GM18868 (cell line): ENCODE results near the gene AGPAT4.

Experiments used
- ATAC-seq: cut with Tn5 transposase; IDR thresholded peaks from one replicate; pipeline ENCODE4 v1.9.1; 2021; ENCODE audit warnings: mild to moderate bottlenecking, moderate library complexity; ENCODE audit not compliant: unreplicated experiment

AGPAT4 gene

DNA sequence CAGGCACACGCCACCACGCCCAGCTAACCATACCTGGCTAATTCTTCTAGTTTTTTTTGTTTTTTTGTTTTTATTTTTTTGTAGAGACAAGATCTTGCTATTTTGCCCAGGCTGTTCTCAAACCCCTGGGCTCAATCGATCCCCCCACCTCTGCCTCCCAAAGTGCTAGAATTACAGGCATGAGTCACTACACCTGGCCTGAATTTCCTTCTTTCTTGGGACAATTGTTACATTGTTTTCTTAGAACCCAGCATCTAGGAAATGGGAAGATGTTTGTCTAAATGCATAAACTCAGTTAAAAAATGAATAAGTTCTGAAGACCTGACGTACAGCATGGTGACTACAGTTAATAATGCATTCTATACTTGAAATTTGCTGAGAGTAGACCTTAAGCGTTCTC, 10.8 kb upstream of the AGPAT4 start:
- no peak for ATAC-seq

DNA sequence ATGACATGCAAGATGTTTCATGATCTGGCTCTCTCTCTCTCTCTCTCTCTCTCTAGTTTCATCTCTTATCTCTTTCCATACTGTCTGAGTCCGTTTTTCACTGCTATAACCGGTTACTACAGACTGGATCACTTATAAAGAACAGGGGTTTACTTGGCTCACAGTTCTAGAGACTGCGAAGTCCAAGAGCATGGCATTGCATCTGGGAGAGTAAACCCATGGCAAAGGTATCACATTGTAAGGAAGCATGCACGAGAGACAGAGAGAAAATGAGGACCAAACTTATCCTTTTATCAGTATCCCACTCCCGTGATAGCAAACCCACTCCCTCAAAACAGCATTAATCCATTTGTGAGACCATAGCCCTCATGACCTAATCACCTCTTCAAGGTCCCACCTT, 7.2 kb upstream of the AGPAT4 start:
- no peak for ATAC-seq

DNA sequence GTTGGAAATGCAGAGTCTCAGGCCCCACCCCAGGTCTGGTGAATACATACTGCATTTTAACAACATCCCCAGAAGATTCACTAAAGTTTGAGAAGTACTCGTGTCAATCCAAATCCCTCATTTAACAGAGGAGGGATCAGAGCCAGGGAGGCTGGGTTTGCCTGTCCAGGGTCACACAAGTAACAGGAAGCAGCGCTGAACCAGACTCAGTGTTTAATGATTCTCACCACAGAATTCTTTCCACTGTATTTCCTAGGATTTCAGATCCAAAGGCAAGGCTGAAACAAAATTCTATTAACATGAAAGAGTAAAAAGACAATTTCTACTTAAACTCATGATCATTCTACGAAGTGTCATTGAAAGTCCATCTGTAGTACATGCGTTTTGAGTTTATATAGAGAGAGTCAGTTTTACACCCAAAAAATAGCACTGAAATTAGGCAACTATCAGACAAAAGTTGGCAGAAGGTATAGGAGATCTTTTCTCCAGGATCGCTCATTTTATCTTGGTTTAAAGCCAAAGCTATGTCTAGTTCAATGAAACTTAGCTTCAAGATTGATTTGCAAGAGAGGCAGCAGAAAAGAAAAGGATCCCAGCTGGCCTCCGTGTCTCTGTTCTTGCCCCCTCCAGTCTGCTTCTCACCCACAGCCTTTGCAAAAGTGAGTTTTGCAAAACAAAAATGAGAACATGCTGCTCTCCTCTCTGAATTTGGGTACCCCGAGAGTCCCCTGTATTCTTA, 6.0 kb upstream of the AGPAT4 start:
- ATAC-seq: no peak

DNA sequence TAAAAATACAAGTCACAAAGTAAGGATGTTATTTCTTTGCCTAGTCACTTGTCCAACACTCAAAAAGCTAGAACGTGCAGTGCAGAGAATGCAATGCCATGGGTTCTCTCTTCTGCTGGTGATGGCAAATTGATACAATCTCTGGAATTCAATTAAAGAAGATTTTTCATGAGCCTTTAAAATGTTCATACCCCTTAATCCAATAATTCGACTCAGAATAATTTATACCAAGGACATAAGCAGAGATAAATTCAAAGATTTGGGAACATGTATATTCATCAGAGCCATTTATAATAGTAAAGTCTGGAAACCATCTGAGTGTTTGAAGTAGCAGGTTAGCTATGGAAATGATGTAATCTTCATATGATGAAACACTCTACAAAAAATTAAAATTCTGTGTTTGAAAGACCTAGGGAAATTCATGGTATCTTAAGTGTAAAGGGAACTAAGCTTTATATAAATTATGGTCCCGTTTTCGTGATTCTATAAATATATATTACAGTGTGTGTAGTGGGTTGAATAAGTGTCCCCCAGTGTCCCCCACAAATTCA, 2.8 kb upstream of the AGPAT4 start:
- no peak for ATAC-seq

DNA sequence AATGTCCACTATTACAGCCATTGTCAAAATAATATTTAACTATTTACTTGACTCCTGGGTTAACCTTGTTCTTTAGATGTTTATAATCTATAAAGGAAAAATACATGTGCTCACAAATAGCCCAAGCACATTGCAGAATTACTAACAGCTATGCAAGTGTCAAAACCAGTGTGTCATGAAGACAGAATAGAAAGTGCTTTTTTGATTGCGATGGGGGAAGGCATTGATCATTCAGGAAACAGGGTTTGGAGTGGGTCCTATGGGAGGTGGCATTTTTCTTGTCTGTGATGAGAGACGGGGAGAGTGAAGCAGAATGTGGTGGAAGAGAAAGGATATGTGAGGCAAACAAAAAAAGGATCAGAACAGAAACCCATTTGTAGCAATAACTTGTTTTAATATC, 1.0 kb upstream of the AGPAT4 start:
- no peak for ATAC-seq

DNA sequence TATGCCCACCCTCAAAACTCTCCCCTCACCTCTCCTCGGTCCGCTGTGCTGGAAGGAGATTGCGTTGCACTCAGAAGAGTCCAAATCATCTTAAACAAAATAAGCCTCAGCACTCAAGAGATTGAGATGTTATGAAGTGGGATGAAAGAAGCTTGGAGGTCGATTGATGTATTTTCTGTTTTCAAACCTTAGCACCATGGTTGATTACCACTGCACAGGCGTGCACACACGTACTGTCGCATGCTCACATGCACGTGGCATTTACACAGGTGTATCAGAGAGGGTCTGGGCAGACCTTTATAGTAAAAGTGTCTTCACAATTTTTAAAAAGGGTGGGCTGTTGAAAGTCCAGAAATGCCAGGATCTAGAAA, 612 bp upstream of the AGPAT4 start:
- no peak for ATAC-seq

DNA sequence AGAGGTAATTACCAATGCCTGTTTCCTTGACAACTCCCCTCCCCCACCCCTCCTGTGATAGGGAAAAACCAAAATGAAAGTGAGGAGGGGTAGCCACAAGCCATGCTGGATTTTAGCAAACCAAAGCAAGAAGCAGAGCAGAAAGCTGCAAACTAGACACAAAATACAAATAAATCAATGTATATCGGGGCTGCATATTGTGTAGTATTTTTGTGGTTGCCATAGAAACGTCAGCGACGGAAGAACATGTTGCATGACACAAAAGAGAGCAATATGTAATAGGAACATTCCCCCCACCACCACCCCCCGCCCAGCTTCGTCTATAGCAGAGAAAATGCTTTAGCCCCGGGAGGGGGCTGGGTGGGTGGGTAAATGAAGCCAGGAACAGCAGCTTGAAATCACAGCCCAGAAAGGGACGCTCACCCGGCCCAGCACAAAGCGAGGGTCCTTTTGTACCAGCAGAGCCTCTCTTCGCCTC, 548 bp downstream of the AGPAT4 start:
- peak; percentile 21 for ATAC-seq

DNA sequence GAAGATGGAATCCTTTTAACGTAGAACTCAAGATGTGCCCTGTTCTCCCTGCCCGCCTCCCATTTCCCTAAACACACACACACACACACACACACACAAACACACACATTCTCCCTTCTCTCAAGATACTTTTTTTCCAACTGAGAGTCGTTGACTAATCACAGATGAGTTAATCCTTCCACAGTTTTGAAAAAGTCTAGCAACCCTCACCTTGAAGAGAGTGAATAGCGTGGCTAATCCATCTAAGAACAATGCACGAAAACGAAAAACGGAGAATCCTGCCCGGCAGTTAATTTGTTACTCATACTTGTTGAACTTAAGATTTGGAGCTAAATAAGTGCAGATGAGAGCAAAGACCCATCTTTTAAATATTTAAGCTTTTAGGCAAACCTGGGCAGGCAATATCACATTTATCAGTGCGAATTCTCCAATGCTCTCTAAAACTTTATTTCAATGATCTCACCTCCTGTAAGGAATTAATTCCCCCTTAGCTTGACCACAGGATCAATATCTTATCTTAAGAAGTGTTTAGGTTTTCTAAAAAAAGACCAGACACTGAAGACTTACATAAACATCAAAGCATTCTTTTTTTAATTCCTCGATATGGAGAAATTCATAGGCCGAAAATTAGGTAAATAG, 1.1 kb downstream of the AGPAT4 start:
- ATAC-seq: no peak

DNA sequence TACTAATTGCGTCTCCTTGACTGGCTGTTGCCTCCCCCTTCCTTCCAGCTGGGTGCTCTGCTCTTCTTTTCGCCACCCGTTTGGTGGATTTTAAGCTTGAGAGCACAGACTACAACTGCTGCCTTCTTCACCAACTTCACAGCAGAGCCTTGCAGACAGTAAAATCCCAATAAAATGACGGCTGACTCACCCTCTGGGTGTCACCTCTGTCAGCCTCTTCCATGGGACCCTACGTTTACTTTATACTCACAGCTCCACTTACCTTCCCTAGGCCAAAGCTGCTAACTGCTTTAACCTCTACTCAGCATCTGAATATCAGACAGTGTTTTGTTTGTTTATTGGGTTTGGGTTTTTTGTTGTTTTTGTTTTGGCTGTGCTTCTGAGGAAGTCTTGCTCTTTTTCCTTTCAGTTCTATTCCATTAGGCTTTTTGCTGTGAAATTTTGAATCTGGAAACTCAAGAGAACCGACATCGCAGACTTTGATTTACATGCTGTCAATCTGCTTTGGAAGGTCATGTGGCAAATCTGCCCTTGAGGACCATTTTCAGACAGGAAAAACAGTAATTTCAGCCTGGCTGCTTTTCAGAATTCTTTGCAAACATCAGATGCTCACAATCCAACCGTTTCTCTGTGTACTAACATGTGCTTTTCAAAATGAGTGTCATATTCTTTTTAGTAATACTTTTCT, 2.4 kb downstream of the AGPAT4 start:
- ATAC-seq: no peak

DNA sequence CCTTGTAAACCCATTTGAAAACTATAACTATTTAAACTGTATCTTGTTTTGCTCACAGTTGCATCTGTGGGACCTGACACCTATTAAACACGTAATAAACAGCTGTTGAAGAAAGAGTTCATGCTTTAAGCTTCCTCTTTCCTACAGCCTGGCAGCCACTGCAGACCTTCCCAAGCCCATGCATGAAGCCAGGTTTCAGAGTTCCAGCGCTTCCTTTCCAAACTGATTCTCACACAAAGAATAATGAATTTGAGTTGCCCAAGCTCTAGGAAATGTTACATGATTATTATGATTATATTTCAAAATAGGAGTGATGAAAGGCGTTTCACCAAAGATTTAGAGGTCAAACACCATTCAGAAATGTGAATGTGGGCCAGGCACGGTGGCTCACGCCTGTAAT, 3.7 kb downstream of the AGPAT4 start:
- ATAC-seq: no peak

DNA sequence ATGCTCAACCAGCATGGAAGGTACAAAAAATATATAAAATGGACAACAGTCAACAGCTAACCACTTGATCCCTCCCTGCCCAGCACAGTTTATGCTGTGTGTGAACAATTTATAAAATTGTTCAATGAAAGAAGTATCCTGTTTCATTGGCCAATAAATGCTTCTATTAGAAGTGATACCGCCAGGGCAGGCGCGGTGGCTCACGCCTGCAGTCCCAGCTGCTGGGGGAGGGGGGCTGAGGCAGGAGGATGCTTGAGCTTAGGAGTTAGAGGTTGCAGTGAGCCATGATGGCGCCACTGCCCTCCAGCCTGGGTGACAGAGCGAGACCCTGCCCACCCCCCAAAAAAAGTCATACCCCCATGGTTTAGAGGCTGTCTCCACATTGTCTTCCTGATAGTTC, 4.6 kb downstream of the AGPAT4 start:
- no peak for ATAC-seq

DNA sequence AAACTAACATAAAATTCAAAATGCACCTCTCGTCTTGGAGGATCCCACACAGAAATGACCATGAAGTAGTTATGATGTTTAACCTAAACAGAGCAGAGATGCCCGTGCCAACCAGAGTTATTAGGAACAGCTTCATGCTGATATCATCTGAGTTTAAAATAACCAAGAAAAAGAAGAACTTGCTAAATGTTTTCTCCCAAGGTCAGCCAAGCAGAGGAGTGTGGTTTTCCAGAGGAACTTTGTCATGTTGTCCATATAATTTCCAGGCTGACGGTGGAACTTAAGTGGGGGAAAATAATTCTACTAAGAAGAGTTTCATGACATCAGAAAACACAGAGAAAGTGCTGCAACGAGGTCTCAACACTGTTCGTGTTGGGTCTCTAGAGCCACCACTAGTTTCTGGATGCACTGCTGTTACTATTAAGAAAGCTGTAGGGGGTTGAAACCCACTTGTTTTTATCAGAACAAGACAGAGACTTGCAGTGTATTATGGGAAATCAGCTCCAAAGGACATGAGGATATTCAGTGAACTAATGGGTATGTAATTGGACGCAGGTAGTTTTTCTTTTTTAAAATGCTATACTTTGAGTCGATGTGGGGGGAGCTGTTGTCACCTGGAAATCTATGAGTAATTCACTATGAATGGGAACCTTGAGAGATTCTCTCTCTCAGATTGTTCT, 5.2 kb downstream of the AGPAT4 start:
- no peak for ATAC-seq

DNA sequence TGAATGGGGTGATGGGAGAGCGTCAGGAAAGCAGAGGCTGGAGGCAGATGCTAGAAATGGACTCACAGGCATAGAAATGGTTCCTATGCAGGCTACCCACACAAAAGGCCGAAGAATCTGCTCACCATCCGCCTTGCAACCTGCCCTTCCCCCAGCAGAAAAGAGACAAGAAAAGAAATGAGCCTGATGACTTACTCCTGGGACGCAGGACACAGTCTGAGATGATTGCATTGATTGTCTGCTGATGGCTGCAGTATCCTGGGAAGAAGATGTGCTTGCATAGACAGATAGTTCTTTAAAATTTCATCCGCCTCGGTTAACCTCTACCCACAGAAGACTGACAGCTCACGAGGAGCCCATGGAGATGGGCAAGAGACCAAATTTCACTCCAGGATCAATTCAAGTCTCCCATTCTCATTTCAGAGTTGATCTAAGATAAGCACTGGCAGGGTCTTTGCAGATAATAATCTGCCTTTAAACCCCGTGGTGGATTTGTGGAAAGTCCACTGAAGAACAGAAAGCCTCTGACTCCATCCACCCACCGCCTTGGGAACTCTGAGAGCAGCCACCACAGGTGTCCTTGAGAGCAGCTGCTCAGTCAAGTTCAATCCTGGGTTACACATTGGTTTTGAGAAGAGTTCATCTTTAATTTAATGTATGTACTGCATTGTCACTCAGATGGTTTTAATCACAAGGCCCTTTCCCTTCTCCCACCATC, 7.2 kb downstream of the AGPAT4 start:
- ATAC-seq: no peak

DNA sequence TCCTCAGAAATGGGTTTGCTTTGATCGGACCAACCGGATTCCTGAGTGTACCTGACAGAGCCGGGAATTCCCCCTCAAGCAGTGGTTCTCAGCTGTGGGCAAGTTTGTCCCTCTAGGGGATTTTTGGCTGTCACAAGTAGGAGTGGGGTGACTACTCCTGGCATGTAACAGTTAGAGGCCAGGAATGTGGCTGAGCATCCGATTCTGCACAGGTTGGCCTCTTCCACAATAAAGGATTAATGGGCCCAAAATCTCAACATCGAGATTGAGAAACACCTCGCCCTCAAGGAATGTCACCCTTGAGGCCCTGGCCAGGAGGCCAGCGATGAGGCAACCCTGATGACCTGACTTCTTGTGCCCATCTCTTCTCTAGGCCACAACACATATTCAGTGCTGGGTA, 7.9 kb downstream of the AGPAT4 start:
- peak; percentile 67 for ATAC-seq

DNA sequence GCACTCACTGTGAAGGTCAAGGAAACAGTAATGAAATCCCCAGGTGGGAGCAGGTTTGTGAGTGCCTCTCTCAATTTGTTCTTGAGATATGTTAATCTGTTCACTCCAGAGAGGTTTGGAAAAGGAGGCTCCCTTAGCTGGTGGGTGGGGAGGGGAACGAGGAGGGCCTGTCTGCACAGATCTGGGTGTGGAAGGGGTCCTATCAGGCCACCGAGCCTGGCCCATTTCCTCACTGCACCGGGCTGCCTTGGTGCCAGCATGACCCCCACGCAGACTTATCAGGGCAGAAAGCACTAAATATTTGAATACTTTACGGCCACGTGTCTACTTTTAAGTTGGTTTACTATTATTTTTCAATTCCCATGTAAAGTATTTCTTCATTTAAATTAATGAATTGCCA, 8.3 kb downstream of the AGPAT4 start:
- no peak for ATAC-seq

DNA sequence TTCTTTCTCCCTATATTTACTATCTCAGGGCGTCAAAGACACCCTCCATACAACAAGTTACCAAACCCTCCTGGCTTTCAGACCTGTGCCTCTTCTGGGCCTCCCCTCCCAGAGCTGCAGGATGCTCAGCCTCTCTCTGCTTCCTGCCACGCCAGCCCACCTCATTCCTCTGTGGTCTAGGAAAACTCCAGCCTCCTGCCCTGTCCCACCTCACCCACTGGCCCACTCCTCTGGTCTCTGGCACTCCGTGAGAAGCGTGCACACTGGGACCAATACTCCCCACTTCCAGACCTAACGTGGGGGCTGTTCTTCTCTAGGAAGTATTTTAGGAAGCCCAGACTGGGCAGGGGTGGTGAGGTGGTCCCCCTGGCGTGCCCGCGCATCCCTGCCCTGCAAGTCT, 9.7 kb downstream of the AGPAT4 start:
- no peak for ATAC-seq

DNA sequence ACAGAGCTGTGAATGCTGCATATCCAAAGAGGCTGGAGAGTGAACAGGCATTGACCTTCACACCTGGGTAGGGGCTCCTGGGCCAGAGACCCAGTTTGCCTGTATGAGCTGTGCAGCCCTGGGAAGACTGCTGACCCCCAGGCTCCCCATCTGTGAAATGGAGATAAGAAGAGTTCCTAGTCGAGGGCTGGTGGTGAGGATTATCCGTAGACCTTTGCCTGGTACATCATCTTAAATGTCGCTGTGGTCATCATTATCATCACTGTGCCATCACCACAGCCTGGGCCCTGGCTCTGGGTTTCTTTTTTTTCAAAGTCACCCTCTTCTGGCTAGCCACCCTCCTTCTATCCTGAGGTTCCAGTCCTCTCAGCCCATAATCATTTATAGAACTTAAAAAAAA, 12.0 kb downstream of the AGPAT4 start:
- no peak for ATAC-seq

DNA sequence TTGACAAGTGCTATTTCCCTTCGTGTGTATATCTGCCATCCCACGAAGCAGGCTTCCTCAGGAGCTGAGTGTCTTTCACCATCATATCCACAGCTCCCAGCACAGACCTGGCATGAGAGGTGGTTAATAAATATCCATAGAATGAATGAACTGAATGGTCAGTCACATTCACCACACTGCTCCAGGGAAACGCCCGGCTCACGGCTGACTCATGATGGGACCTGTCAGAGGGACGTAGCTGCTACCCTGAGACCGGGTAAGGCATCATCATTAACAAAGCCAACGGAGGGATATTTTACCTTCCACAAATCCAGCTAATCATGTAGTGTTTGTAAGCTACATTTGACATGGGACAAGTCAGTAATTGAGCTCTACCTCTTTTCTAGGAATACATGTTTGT, 12.5 kb downstream of the AGPAT4 start:
- ATAC-seq: no peak

DNA sequence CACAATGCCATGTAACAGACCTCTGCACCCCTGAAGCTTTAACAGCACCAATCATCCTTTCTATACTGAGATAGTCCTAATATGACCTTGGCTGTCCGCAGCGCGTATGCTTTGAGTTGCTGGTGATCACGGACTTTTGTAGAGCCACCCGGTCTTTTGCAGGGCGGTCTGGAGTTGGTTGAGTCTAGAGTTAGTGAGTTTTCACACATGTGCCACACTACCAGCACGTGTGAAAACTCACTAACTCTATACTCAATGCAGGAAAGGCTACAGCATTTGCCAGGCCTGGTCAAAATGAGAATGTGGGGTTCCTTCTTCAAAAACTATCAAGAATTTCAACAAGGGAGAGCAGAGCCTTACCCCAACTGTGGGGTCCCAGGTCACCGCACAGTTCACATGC, 14.6 kb downstream of the AGPAT4 start:
- ATAC-seq: no peak

DNA sequence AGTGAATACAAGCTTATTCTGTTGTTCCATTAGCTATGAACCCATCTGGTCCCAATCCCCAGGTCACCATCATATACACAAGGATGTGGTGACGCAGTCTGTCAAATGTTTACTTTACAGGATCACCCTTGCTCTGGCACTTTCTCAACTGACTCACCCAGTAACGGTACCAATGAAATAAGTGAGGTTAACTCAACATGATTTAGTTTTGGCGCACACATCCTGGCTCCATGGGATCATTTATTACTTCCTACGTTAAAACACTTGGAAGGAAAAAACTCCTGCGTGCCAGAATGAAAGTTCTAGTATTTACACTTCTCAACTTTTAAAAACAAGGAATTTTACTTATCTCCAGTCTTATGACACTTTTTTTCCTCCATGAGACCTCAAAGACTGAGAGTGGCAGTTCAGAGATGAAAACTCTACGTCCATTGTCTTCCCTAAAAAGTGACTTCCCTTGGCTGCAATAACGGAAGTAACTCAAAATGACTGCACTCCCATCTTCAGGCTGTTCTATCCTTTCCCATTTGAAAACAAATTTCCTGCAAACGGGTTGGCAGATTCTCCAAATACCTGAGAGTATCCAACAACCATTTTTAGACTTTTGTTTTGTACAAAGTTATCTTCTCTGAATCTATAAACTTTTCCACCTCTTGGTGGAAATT, 15.9 kb downstream of the AGPAT4 start:
- no peak for ATAC-seq
